ENCODE results near the gene SLC9A9. TPM values are rescaled to one million over a fixed set of nuclear protein-coding genes. Genes with fewer than 3 reads are reported as not detected.

The SLC9A9 gene
- total and polyA plus RNA-seq, 9 of the 15 experiments (the other 6 are each of a cell fraction or from before 2014, with no cell fraction given): 0.03 to 0.13 TPM; not detected in 7

DNA sequence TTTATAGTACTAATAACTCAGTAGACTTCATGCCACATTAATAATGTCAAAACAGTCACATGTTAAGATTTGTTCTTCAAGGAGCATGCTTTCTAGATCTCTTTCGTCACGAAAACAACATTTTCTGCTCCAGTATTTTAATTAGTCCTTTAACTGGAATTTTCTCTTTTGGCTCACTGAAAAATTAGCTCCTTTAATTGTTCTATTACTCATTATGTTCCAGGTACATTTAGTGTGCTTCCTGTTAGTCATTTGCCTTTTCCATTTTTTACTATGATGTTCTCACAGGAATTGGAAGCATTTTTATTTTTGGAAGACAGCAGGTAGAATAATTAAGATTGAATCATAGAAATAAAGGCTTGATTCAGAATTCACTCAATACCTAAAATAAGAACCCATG lies 111.2 kb downstream of the SLC9A9 start (continued):
- TF ChIP-seq, protein P1, sequence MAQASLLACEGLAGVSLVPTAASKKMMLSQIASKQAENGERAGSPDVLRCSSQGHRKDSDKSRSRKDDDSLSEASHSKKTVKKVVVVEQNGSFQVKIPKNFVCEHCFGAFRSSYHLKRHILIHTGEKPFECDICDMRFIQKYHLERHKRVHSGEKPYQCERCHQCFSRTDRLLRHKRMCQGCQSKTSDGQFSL (CRISPR knock-in tag; IDR thresholded peaks at IDR 0.05): no peak
- TF ChIP-seq, protein P1 (tag; IDR thresholded peaks at IDR 0.05): no peak
- TF ChIP-seq EWSR1 (IDR thresholded peaks at IDR 0.05; ENCODE audit: borderline replicate concordance, low read depth, partially characterized antibody) (no peak), MAFG (tag; conservative IDR thresholded peaks at IDR 0.05) (no peak), ZC3H4 (CRISPR knock-in tag; IDR thresholded peaks at IDR 0.05; ENCODE audit: borderline replicate concordance) (no peak), PTTG1 (tag; IDR thresholded peaks at IDR 0.05; ENCODE audit: low read depth) (no peak)
- TF ChIP-seq, protein P2, sequence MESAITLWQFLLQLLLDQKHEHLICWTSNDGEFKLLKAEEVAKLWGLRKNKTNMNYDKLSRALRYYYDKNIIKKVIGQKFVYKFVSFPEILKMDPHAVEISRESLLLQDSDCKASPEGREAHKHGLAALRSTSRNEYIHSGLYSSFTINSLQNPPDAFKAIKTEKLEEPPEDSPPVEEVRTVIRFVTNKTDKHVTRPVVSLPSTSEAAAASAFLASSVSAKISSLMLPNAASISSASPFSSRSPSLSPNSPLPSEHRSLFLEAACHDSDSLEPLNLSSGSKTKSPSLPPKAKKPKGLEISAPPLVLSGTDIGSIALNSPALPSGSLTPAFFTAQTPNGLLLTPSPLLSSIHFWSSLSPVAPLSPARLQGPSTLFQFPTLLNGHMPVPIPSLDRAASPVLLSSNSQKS (CRISPR knock-in tag; IDR thresholded peaks at IDR 0.05): no peak

DNA sequence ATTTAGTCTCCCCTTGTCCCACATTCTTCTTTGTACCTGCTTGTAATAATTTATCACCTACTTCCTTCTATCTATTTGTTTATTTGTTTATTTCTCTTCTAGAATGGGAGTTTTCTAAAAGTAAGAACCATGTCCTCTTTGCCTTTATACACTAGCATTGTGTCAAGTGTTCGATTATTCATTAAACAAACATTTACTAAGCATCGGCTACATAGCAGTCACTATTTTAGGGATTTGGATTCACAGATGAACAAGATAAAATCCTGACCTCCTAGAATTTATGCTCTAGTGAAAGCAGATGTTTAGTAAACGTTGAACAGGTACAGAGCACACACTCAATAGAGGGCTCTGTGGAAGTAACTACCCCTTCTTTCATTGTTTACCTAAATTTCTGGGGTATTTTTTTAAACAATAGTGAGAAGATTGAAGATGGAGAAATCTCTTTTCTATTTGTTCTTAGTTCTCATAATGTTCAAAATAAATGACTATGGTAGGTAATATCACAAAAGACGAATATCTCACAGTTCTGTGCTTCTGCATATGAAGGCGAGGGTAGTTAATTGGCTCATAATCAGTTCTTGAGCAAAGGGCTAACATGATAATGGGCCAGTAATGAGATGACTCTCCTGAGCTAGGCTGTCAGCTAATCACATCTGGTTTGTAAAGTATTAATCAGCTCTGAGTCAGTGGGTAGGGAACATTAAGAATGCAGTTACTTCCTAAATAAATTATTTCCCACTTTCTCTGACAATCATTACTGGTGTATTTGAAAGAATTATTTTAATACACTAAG lies 111.9 kb downstream of the SLC9A9 start:
- Histone ChIP-seq H3K27ac (ENCODE audit: extremely low read depth, low read depth, low read length) (no peak overlapping the region), H3K4me2 (ENCODE audit: insufficient read depth, low read length) (no peak overlapping the region), H3K4me1 (replicated peaks in 1 of 2; ENCODE audit: control insufficient read depth in 2 of 2, insufficient read depth in 2 of 2, low read length in 2 of 2) (no peaks in the 10 kb centered on the region), H3K9ac (ENCODE audit: insufficient read depth in 1 of 2, low read depth in 2 of 2, low read length in 2 of 2) (no peak overlapping the region), H3K36me3 (ENCODE audit: control insufficient read depth, insufficient read depth, low read length) (no peaks in the 10 kb centered on the region), H3K9me1 (ENCODE audit: control insufficient read depth, insufficient read depth, low read length) (no peaks in the 10 kb centered on the region), H4K20me1 (replicated peaks; ENCODE audit: control insufficient read depth, insufficient read depth, low read length) (no peaks in the 10 kb centered on the region), H3K9me3 (replicated peaks; ENCODE audit: control insufficient read depth, insufficient read depth, low read depth, low read length) (no peaks in the 10 kb centered on the region), H3K79me2 (ENCODE audit: control insufficient read depth, insufficient read depth, low read length) (no peaks in the 10 kb centered on the region), H3K27me3 (ENCODE audit: control insufficient read depth in 2 of 2, insufficient read depth in 2 of 2, low read length in 2 of 2) (no peaks in the 10 kb centered on the region), H2AFZ (ENCODE audit: low read depth, low read length) (no peak overlapping the region), H3K4me3 (no peak overlapping the region)
- WGBS (ENCODE audit: insufficient coverage, low coverage, missing lambda C conversion rate): 0% methylated on average over 5 of the region's 5 CpGs
- BruUV-seq (replicated peaks): no TSS peak
- intact Hi-C loops (cut with micrococcal nuclease) (no loop called here), in situ Hi-C loops (cut with MboI) (no loop called here)
- ATAC-seq: no peak
- no peak for FAIRE-seq
- ChIA-PET POLR2A (no interaction called here), CTCF (ENCODE audit: low intra/inter-chr PET ratio) (no interaction called here)
- DNase-seq (ENCODE audit: extremely low read depth in 1 of 4, low spot score in 3 of 4): no peak
- TF ChIP-seq, protein P3, sequence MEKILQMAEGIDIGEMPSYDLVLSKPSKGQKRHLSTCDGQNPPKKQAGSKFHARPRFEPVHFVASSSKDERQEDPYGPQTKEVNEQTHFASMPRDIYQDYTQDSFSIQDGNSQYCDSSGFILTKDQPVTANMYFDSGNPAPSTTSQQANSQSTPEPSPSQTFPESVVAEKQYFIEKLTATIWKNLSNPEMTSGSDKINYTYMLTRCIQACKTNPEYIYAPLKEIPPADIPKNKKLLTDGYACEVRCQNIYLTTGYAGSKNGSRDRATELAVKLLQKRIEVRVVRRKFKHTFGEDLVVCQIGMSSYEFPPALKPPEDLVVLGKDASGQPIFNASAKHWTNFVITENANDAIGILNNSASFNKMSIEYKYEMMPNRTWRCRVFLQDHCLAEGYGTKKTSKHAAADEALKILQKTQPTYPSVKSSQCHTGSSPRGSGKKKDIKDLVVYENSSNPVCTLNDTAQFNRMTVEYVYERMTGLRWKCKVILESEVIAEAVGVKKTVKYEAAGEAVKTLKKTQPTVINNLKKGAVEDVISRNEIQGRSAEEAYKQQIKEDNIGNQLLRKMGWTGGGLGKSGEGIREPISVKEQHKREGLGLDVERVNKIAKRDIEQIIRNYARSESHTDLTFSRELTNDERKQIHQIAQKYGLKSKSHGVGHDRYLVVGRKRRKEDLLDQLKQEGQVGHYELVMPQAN (IDR thresholded peaks at IDR 0.05; ENCODE audit: borderline replicate concordance): no peak
- TF ChIP-seq FOSL1 (tag; conservative IDR thresholded peaks at IDR 0.05) (no peak), ARHGAP35 (IDR thresholded peaks at IDR 0.05; ENCODE audit: partially characterized antibody) (no peak), MCM2 (IDR thresholded peaks at IDR 0.05; ENCODE audit: low read depth) (no peak), POLR2B (IDR thresholded peaks at IDR 0.05; ENCODE audit: low read depth, partially characterized antibody) (no peak), MAFF (IDR thresholded peaks at IDR 0.05; ENCODE audit: low read length) (no peak), ZKSCAN3 (CRISPR knock-in tag; IDR thresholded peaks at IDR 0.05) (no peak), TCF3 (CRISPR knock-in tag; IDR thresholded peaks at IDR 0.05) (no peak), NUFIP1 (IDR thresholded peaks at IDR 0.05; ENCODE audit: partially characterized antibody) (no peak)
